GM18505 (cell line): ENCODE data around the gene NKPD1.

ENCODE experiments used
- ATAC-seq: cut with Tn5 transposase; IDR thresholded peaks from one replicate; pipeline ENCODE4 v1.9.1; 2021; ENCODE audit not compliant: unreplicated experiment
- POLR2A ChIP-seq: IDR thresholded peaks from 4 replicates; pipeline ENCODE4 v1.6.1; 2011; ENCODE audit warnings: borderline replicate concordance; ENCODE audit not compliant: insufficient read depth, insufficient read length; ENCODE audit errors: extremely low read depth

NKPD1 gene

GRCh38 chr19:45146251-45146650 is 14.5 kb downstream of the NKPD1 start:
- ATAC-seq, result no peak
- no peak for TF ChIP-seq POLR2A

DNA sequence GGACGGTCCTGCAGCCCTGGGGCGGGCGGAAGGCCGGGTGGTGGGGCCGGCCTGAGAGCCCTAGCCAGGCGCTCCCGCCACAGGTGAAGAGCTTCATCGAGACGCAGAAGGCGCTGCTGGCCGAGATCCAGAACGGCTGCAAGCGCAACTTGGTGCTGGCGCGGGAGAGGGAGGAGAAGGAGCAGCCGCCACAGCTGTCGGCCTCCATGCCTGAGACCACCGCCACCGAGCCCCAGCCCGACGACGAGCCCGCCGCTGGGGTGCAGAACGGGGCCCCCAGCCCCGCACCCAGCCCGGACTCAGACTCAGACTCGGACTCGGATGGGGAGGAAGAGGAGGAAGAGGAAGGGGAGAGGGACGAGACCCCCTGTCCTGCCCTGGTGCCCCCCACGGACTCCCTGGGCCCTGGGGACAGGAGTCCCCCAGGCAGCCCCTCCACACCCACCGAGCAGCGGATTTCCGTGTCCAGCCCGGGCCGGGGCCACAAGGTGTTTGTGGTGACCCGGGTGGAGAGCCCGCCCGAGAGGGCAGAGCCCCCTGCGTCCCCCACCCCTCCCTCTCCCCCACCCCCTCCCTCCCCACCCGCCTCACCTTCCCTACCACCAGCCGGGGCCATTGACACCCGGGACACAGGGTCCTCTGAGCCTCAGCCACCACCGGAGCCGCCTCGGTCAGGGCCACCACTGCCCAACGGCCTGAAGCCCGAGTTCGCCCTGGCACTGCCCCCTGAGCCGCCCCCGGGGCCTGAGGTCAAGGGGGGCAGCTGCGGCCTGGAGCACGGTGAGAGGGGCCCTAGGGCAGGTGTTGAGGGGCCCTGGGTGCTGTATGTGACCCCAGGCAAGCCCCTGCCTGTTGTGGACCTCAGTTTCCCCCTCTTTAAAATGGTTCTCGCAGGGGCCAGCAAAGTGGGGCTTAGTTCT is 15.3 kb downstream of the NKPD1 start:
- ATAC-seq, result no peak
- no peak for TF ChIP-seq POLR2A

DNA sequence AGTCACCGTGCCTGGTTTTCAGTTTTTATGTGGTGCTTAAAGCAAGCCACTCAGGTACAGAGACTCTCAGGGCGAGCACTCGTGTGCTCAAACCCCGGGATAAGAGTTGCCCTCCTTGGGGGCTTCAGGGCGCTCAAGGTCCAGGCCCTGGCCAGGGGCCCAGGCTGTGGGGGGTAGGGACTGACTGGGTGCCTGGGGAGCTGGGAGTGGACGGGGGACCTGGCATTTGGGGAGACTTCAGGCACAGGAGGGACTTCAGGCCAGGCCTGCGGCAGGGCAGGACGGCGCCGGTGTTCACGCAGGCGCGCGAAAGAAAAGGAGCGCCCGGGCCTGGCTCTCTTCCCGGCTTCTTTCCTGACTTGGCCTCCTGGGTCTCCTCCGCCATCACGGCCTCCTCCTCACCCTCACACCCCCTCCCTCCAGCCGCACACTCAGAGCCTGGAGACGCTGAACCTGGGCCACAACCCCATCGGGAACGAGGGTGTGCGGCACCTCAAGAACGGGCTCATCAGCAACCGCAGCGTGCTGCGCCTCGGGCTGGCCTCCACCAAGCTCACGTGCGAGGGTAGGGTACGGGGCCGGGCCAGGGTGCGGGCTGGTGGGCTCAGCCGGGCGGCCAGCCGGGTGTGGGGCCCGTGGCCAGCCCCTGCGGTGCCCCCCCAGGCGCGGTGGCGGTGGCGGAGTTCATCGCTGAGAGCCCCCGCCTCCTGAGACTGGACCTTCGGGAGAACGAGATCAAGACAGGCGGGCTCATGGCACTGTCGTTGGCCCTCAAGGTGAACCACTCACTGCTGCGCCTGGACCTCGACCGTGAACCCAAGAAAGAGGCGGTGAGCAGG is 16.1 kb downstream of the NKPD1 start:
- no peak for ATAC-seq
- TF ChIP-seq POLR2A, result no peak

DNA sequence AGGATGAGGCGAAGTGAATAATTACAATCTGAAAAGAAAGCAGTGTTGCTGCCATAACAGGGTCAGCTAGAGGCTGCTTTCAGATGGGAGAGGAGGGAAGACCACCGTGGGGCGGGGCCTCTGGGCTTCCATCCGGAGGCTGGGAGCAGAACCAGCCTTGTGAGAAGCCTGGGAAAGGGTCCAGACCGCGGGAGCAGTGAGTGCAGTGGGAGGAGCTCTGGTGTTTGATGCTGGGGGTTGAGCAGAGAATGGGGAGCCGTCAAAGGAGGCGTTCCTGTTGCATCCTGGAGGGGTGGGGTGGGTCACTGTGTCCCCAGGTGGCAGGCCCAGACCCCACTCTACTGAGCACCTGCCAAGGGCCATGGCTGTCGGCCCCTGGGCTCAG is 18.1 kb downstream of the NKPD1 start:
- no peak for ATAC-seq
- TF ChIP-seq POLR2A, result no peak

GRCh38 chr19:45142016-45142725 is 18.6 kb downstream of the NKPD1 start:
- no peak for TF ChIP-seq POLR2A
- ATAC-seq, result no peak

- no peak for TF ChIP-seq POLR2A
- ATAC-seq, result no peak
These were observed 19.4 kb downstream of the NKPD1 start for GRCh38 chr19:45141203-45141900.

GRCh38 chr19:45140533-45140932 is 20.2 kb downstream of the NKPD1 start:
- no peak for TF ChIP-seq POLR2A
- ATAC-seq, result no peak

DNA sequence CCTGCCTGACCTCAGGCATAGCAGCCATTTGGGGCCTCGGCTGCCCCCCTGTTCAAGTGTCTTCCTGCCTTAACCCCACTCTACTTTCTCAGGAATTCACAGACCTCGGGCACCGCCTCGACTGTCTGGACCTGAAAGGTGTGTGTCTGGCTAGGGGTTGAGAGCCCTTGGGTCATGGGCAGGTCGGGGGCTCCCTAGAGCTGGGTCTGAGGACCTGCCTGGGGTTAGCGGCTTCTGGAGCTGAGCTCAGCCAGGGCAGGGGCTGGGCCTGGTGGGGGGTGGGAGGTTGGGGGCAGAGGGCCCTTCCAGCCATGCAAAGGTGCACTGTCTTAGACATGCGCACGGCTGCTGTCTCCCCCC is 20.7 kb downstream of the NKPD1 start:
- ATAC-seq, result no peak
- TF ChIP-seq POLR2A, result no peak

DNA sequence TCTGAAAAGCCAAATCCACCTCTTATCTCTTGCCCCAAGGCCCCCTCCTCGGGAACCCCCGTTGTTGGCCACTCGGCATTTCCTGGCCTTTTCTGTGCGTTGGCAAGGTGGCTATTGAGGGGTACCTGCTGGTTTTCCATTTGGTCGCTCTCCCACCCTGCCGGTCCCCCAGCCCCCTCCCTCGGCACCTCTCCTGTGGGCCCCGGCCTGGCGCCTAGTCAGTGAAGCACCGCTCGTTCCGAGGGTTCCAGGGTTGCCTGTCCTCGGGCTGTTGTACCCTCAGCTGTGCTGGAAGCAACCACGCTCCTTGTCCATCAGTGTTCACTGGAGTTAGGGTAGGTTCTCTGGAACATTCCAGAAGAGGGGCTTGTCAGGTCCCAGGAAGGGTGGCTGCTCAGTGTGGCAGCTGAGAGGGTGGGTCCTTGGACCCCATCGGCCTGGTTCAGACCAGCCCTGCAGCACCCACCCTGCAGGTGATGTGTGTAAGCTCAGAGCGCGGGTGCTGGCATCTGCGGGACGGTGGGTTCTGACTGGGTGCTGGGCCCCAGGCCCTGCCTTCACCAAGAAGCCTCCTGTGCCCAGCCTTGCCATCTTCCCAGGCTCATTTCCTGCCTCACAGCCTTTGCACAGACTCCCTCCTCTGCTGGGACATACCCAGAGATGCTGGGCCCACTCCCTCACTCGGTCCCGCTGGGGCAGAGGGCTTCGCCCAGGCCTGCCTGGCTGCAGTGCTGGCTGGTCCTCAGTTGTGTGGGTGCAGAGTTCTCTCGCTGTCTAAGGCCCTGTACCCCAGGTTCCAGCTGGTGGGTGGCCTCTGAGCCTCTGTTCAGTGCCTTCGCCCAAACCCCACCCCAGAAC is 21.3 kb downstream of the NKPD1 start:
- no peak for TF ChIP-seq POLR2A
- no peak for ATAC-seq

DNA sequence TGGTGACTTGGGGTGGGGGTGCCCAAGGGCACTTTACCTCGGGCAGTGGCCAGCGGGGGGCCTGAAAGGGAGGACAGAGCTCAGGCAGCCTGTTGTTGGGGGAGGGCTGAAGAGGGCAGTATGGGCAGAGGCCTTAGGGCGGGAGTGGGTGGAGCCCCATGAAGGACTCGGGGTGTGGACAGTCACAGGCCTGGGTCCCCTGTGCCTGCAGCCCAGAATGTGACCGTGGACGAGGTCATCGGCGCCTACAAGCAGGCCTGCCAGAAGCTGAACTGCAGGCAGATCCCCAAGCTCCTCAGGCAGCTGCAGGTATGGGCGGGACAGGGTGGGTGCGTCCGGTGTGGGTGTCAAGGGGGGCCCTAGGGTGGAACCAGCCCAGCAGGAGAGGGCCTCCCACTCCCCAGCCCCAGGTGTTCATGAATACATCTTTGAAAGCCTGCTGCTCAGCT is 22.5 kb downstream of the NKPD1 start:
- ATAC-seq, result no peak
- no peak for TF ChIP-seq POLR2A

GRCh38 chr19:45137179-45137761 is 23.5 kb downstream of the NKPD1 start:
- TF ChIP-seq POLR2A, result no peak
- no peak for ATAC-seq
